K562 (cell line): ENCODE measurements around the gene EEF1AKMT1. TPM values are rescaled to one million over a fixed set of nuclear protein-coding genes. Genes with fewer than 3 reads are reported as not detected.

Source experiments
- ATAC-seq: fragments of 200-7000 bp; cut with Tn5 transposase; 3 replicates; pipeline ENCODE4 v1.9.1; 2020; ENCODE audit warnings: moderate library complexity
- BruUV-seq: library from RNA; stranded (reverse); fragments of 400-500 nt; replicated peaks from 2 replicates; lab custom pipeline; 2021; lab: Mats Ljungman, UMichigan
- CTCF ChIA-PET: fragments of 300-600 bp; formaldehyde crosslinking; extraction: SDS; loops from one replicate; lab custom pipeline; 2021; ENCODE audit warnings: low intra/inter-chr PET ratio; lab: Yijun Ruan, JAX
- POLR2A ChIA-PET: fragments of 300-600, 350-650 bp; sonication (Branson Sonifier 250); formaldehyde crosslinking; extraction: SDS; loops from one replicate; lab custom pipeline; 2021; ENCODE audit warnings: antibody characterized with exemption, inconsistent platforms; lab: Yijun Ruan, JAX
- DNase-seq, 4 experiments: peaks; one replicate each; pipeline versions ENCODE4 v3.0.0 to v3.0.0-alpha.2; 2011 to 2018; ENCODE audit warnings: low spot score in 3 of 4, mixed read lengths in 3 of 4; ENCODE audit errors: extremely low read depth in 1 of 4
- FAIRE-seq: peaks from 2 replicates; lab custom pipeline; 2011; peaks lifted over from hg19 to GRCh38; lab: Jason Lieb, UNC
- H2AFZ ChIP-seq: 2 replicates; pipeline ENCODE4 v1.6.0; 2011; ENCODE audit warnings: low read depth, low read length, control low read depth, inconsistent platforms
- H3K27ac ChIP-seq: fragments of 200-600 bp; 3 replicates; pipeline ENCODE4 v1.8.0; 2011; ENCODE audit warnings: low read depth, mild to moderate bottlenecking, control low read depth, inconsistent platforms, low read length, moderate library complexity, mixed read lengths; ENCODE audit errors: extremely low read depth
- H3K27me3 ChIP-seq, 2 experiments: fragments of 300-600 bp in 1 of 2; 2 replicates in 1 of 2; 3 replicates in 1 of 2; pipeline versions ENCODE4 v1.6.0 to v1.8.0; 2011; ENCODE audit warnings: inconsistent platforms in 2 of 2, low read length in 2 of 2, mild to moderate bottlenecking in 1 of 2, mixed read lengths in 1 of 2, moderate library complexity in 1 of 2; ENCODE audit not compliant: control insufficient read depth in 2 of 2, insufficient read depth in 2 of 2
- H3K36me3 ChIP-seq: fragments of 300-600 bp; 3 replicates; pipeline ENCODE4 v1.8.0; 2011; ENCODE audit warnings: mild to moderate bottlenecking, low read length, inconsistent platforms; ENCODE audit not compliant: control insufficient read depth, insufficient read depth
- H3K4me1 ChIP-seq, 2 experiments: fragments of 200-600 bp in 1 of 2; replicated peaks in 1 of 2; 2 replicates in 1 of 2; 3 replicates in 1 of 2; pipeline versions ENCODE4 v1.5.1 to v1.8.0; 2011; ENCODE audit warnings: inconsistent platforms in 2 of 2, low read length in 2 of 2, mild to moderate bottlenecking in 1 of 2, mixed read lengths in 1 of 2, moderate library complexity in 1 of 2; ENCODE audit not compliant: control insufficient read depth in 2 of 2, insufficient read depth in 2 of 2
- H3K4me2 ChIP-seq: 2 replicates; pipeline ENCODE4 v1.6.1; 2011; ENCODE audit warnings: low read length, control low read depth, inconsistent platforms, mixed read lengths; ENCODE audit not compliant: insufficient read depth
- H3K4me3 ChIP-seq: fragments of 200-600 bp; sonication (generic), shearing (Covaris generic); 2 replicates; pipeline ENCODE4 v1.5.1; 2016; ENCODE audit warnings: control low read depth, inconsistent platforms
- H3K79me2 ChIP-seq: fragments of 200-600 bp; 3 replicates; pipeline ENCODE4 v1.8.0; 2011; ENCODE audit warnings: low read length, inconsistent platforms; ENCODE audit not compliant: control insufficient read depth, insufficient read depth
- H3K9ac ChIP-seq, 2 experiments: 2 replicates each; pipeline versions ENCODE4 v1.6.0 to v1.6.1; 2011; ENCODE audit warnings: low read depth in 2 of 2, low read length in 2 of 2, control low read depth in 1 of 2, inconsistent platforms in 1 of 2, mild to moderate bottlenecking in 1 of 2, mixed read lengths in 1 of 2; ENCODE audit not compliant: insufficient read depth in 1 of 2
- H3K9me1 ChIP-seq: one replicate; pipeline ENCODE4 v1.6.0; 2011; ENCODE audit warnings: inconsistent platforms, mild to moderate bottlenecking, low read length, moderate library complexity; ENCODE audit not compliant: control insufficient read depth, insufficient read depth
- H3K9me3 ChIP-seq: replicated peaks from 2 replicates; pipeline ENCODE4 v1.5.1; 2011; ENCODE audit warnings: low read depth, low read length, inconsistent platforms; ENCODE audit not compliant: control insufficient read depth, insufficient read depth
- H4K20me1 ChIP-seq: replicated peaks from 2 replicates; pipeline ENCODE4 v1.6.1; 2011; ENCODE audit warnings: low read length, inconsistent platforms, mixed read lengths; ENCODE audit not compliant: control insufficient read depth, insufficient read depth
- FUS ChIP-seq: fragments of 200-400 bp; formaldehyde crosslinking; optimal IDR thresholded peaks from 2 replicates; pipeline ENCODE3; 2017; ENCODE audit warnings: low read depth, low read length
- GABPB2 ChIP-seq: fragments of 250-450 bp; sonication (Bioruptor Pico); conservative IDR thresholded peaks from 2 replicates; pipeline ENCODE4 v1.5.1; 2021; ENCODE audit warnings: mild to moderate bottlenecking
- LEF1 ChIP-seq: fragments of 450-650 bp; IDR thresholded peaks from 2 replicates; pipeline ENCODE4 v1.6.1; 2016; ENCODE audit warnings: mild to moderate bottlenecking
- TAL1 ChIP-seq: fragments of 450-650 bp; IDR thresholded peaks from 2 replicates; pipeline ENCODE4 v1.6.1; 2016; ENCODE audit warnings: mild to moderate bottlenecking
- ZNF124 ChIP-seq: sonication (generic); formaldehyde crosslinking; IDR thresholded peaks from 2 replicates; pipeline ENCODE4 v1.8.1; 2022; ENCODE audit warnings: missing genetic modification reagents
- ZNF263 ChIP-seq: sonication (generic); formaldehyde crosslinking; IDR thresholded peaks from 2 replicates; pipeline ENCODE4 v1.8.0; 2022; ENCODE audit warnings: mild to moderate bottlenecking, missing genetic modification reagents, borderline replicate concordance
- ZNF324 ChIP-seq: fragments of 250-450 bp; sonication (Bioruptor Pico); IDR thresholded peaks from 2 replicates; pipeline ENCODE4 v1.4.0; 2020; ENCODE audit warnings: mild to moderate bottlenecking
- ZNF583 ChIP-seq: fragments of 250-450 bp; sonication (Bioruptor Pico); IDR thresholded peaks from 2 replicates; pipeline ENCODE4 v1.4.0; 2020
- WGBS: fragments of 100-300 bp; shearing (Covaris generic); methylation state at CpG from one replicate; pipeline ENCODE4 v1.1.6; 2016; ENCODE audit warnings: low coverage, mixed read lengths; ENCODE audit not compliant: insufficient coverage; ENCODE audit errors: missing lambda C conversion rate; 5-methylcytosine and 5-hydroxymethylcytosine counted together
- in situ Hi-C: fragments of 300-500 bp; cut with MboI; formaldehyde crosslinking; loops from 4 replicates; pipeline ENCODE4 v1.15.0; 2018; ENCODE audit warnings: inconsistent platforms, mixed read lengths
- intact Hi-C: fragments of 100-400 bp; cut with micrococcal nuclease; formaldehyde crosslinking; loops from 2 replicates; pipeline ENCODE4 v1.14.2; 2022
- polyA plus RNA-seq, 8 experiments: library from polyadenylated mRNA; depleted of rRNA in 4 of 8; stranded (reverse) in 5 of 8; unstranded in 3 of 8; fragments of >200 nt; fragmentation: Nextera tagmentation in 2 of 8; fragmentation: Illumina TruSeq in 1 of 8; extraction: Ambion mirVana in 2 of 8; extraction: Trizol in 1 of 8; gene quantifications; 2 replicates each; pipeline versions ENCODE4 v1.2.1 to v1.2.3, GENCODE V29; 2011 to 2014; ENCODE audit warnings: inconsistent platforms in 1 of 8, missing spikeins in 1 of 8
- total RNA-seq, 7 experiments: library from RNA; depleted of rRNA in 6 of 7; stranded (reverse); fragments of >200 nt in 6 of 7; fragmentation: Illumina TruSeq in 2 of 7; extraction: Trizol in 2 of 7; gene quantifications; 2 replicates each; pipeline versions ENCODE4 v1.2.1 to v1.2.3, GENCODE V29; 2011 to 2021; ENCODE audit warnings: low replicate concordance in 1 of 7
- TF ChIP-seq, protein P1 (sequence below): fragments of 450-650 bp; IDR thresholded peaks from 2 replicates; pipeline ENCODE4 v1.6.1; 2016; ENCODE audit warnings: mild to moderate bottlenecking
- TF ChIP-seq, protein P2 (sequence below): fragments of 250-450 bp; sonication (Bioruptor Pico); IDR thresholded peaks from 2 replicates; pipeline ENCODE4 v1.4.0; 2020
- TF ChIP-seq, protein P3 (sequence below): fragments of 250-450 bp; sonication (Bioruptor Pico); IDR thresholded peaks from 2 replicates; pipeline ENCODE4 v1.5.0; 2021; ENCODE audit warnings: mild to moderate bottlenecking, borderline replicate concordance
- TF ChIP-seq, protein P4 (sequence below), 2 experiments: IDR thresholded peaks; 2 replicates each; pipeline ENCODE4 v1.6.1; 2011; ENCODE audit warnings: borderline replicate concordance in 1 of 2, control low read depth in 1 of 2, low read depth in 1 of 2, low read length in 1 of 2, mild to moderate bottlenecking in 1 of 2, mixed read lengths in 1 of 2, moderate library complexity in 1 of 2; ENCODE audit not compliant: insufficient read depth in 1 of 2, insufficient read length in 1 of 2, poor library complexity in 1 of 2, severe bottlenecking in 1 of 2; ENCODE audit errors: extremely low read depth in 1 of 2
- TF ChIP-seq, protein P5 (sequence below), 2 experiments: fragments of 450-650 bp; IDR thresholded peaks; 2 replicates each; pipeline ENCODE4 v1.6.1; 2016

EEF1AKMT1 gene
- total and polyA plus RNA-seq, 9 of the 15 experiments (the other 6 are each of a cell fraction or from before 2014, with no cell fraction given): 5.3 to 36.3 (median 7.9) TPM

DNA sequence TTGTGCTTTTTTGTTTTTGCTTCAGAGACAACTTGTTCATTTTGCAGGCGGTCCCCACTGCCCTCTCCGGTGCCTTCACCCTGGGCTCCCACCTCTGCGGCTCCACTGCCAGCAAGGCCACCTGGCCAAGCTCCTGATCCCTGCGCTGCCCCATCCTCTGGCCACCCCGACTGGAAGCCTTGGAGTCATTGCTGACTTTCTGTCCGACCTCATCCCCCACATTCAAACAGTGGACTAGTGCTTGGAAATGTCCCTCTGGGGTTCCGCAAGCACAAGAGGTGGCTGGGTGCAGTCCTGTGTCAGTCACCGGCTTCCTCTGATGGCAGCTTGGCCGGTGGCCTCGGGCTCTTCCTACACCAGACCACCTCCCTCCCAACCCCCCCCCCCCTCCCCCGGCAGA, 53.3 kb downstream of the EEF1AKMT1 start (continued):
- TF ChIP-seq, protein P1, sequence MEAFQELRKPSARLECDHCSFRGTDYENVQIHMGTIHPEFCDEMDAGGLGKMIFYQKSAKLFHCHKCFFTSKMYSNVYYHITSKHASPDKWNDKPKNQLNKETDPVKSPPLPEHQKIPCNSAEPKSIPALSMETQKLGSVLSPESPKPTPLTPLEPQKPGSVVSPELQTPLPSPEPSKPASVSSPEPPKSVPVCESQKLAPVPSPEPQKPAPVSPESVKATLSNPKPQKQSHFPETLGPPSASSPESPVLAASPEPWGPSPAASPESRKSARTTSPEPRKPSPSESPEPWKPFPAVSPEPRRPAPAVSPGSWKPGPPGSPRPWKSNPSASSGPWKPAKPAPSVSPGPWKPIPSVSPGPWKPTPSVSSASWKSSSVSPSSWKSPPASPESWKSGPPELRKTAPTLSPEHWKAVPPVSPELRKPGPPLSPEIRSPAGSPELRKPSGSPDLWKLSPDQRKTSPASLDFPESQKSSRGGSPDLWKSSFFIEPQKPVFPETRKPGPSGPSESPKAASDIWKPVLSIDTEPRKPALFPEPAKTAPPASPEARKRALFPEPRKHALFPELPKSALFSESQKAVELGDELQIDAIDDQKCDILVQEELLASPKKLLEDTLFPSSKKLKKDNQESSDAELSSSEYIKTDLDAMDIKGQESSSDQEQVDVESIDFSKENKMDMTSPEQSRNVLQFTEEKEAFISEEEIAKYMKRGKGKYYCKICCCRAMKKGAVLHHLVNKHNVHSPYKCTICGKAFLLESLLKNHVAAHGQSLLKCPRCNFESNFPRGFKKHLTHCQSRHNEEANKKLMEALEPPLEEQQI: no peak
- no peak for TF ChIP-seq LEF1

DNA sequence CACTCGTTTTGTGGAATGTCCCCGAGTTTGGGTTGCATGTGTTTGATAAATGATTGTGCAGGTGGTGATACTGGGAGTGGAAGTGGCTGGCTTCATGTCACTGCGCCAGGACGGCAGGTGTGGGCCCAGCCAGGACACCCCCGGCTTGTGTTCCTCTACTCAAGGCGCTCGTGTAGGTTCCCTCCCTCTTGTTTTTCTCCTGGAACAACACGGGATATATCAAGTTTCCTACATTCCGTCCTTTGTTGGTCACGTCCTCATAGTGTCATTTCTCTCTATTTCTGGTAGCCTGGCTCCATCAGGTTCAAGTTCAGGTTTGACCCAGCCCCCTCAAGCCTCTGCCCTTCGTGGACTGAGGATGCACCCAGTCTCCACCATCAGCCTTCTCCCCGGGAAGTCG, 54.0 kb downstream of the EEF1AKMT1 start:
- no peak for ATAC-seq
- intact Hi-C loops (no loop called here), in situ Hi-C loops (loop anchor here (5.0 to 10.0 kb wide), 2 partner anchors 205 to 227 kb away; no protein-coding TSS in a partner anchor)
- Histone ChIP-seq H3K36me3 (no peaks in the 10 kb centered on the region), H3K9ac (no peak overlapping the region), H3K79me2 (no peaks in the 10 kb centered on the region), H2AFZ (no peak overlapping the region), H3K9me3 (no peaks in the 10 kb centered on the region), H3K4me1 (peaks cover 0 to 22% of the 10 kb centered on the region in 2 experiments; a peak in 3 of 5 replicates), H3K27ac (no peak overlapping the region), H4K20me1 (no peaks in the 10 kb centered on the region), H3K4me2 (no peak overlapping the region), H3K4me3 (no peak overlapping the region), H3K27me3 (peaks cover 0 to 16% of the 10 kb centered on the region in 2 experiments; a peak in 2 of 5 replicates), H3K9me1 (no peaks in the 10 kb centered on the region)
- 4% methylated on average over 12 of the region's 13 CpGs for WGBS
- ChIA-PET CTCF (no interaction called here), POLR2A (no interaction called here)
- no peak for DNase-seq
- FAIRE-seq: no peak
- BruUV-seq: no TSS peak
- TF ChIP-seq, protein P2, sequence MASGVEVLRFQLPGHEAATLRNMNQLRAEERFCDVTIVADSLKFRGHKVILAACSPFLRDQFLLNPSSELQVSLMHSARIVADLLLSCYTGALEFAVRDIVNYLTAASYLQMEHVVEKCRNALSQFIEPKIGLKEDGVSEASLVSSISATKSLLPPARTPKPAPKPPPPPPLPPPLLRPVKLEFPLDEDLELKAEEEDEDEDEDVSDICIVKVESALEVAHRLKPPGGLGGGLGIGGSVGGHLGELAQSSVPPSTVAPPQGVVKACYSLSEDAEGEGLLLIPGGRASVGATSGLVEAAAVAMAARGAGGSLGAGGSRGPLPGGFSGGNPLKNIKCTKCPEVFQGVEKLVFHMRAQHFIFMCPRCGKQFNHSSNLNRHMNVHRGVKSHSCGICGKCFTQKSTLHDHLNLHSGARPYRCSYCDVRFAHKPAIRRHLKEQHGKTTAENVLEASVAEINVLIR (CRISPR knock-in tag): no peak
- no peak for TF ChIP-seq TAL1
- TF ChIP-seq FUS: no peak
- no peak for TF ChIP-seq ZNF583 (CRISPR knock-in tag)
- no peak for TF ChIP-seq ZNF324
- TF ChIP-seq, protein P3, sequence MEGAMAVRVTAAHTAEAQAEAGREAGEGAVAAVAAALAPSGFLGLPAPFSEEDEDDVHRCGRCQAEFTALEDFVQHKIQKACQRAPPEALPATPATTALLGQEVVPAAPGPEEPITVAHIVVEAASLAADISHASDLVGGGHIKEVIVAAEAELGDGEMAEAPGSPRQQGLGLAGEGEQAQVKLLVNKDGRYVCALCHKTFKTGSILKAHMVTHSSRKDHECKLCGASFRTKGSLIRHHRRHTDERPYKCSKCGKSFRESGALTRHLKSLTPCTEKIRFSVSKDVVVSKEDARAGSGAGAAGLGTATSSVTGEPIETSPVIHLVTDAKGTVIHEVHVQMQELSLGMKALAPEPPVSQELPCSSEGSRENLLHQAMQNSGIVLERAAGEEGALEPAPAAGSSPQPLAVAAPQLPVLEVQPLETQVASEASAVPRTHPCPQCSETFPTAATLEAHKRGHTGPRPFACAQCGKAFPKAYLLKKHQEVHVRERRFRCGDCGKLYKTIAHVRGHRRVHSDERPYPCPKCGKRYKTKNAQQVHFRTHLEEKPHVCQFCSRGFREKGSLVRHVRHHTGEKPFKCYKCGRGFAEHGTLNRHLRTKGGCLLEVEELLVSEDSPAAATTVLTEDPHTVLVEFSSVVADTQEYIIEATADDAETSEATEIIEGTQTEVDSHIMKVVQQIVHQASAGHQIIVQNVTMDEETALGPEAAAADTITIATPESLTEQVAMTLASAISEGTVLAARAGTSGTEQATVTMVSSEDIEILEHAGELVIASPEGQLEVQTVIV: no peak
- no peak for TF ChIP-seq ZNF124 (CRISPR knock-in tag)
- TF ChIP-seq, protein P4, sequence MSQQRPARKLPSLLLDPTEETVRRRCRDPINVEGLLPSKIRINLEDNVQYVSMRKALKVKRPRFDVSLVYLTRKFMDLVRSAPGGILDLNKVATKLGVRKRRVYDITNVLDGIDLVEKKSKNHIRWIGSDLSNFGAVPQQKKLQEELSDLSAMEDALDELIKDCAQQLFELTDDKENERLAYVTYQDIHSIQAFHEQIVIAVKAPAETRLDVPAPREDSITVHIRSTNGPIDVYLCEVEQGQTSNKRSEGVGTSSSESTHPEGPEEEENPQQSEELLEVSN (IDR thresholded peaks at IDR 0.05; ENCODE audit: borderline replicate concordance in 1 of 2, extremely low read depth in 1 of 2, insufficient read depth in 1 of 2, insufficient read length in 1 of 2, low read depth in 1 of 2, low read length in 1 of 2, poor library complexity in 1 of 2, severe bottlenecking in 1 of 2): no peak
- TF ChIP-seq GABPB2: no peak
- no peak for TF ChIP-seq ZNF263
- TF ChIP-seq, protein P5, sequence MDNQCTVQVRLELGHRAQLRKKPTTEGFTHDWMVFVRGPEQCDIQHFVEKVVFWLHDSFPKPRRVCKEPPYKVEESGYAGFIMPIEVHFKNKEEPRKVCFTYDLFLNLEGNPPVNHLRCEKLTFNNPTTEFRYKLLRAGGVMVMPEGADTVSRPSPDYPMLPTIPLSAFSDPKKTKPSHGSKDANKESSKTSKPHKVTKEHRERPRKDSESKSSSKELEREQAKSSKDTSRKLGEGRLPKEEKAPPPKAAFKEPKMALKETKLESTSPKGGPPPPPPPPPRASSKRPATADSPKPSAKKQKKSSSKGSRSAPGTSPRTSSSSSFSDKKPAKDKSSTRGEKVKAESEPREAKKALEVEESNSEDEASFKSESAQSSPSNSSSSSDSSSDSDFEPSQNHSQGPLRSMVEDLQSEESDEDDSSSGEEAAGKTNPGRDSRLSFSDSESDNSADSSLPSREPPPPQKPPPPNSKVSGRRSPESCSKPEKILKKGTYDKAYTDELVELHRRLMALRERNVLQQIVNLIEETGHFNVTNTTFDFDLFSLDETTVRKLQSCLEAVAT (IDR thresholded peaks at IDR 0.05): no peak
